ENCODE results near the gene EMID1.

GRCh38 chr22:29166180-29166579 is 39.5 kb upstream of the EMID1 start:
- TF ChIP-seq POLR2A (IDR thresholded peaks at IDR 0.05; ENCODE audit: low read length) (no peak), GATA1 (IDR thresholded peaks at IDR 0.05; ENCODE audit: low read depth, low read length) (no peak)

Measured in erythroblast (primary cell).